ENCODE measurements around the gene SLC12A5.

DNA sequence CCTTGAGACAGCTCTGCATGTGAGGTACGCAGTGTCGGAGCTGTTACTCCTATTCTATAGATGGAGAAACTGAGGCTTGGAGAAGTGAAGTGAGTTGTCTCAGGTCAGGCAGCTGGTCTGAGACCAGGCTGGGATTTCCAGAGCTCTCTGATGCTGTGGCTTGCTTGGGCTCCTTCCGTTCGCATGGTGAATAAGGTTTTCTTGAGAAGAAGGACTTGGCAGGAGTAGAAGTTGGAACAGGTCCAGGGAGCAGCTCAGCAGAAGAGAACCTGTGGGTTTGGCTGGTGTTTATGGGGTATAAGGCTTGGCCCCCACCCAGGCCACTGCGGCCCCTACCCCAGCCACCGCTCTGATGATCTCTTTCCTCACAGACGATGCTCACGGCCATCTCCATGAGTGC, 7.4 kb downstream of the SLC12A5 start:
- TF ChIP-seq, protein P1, sequence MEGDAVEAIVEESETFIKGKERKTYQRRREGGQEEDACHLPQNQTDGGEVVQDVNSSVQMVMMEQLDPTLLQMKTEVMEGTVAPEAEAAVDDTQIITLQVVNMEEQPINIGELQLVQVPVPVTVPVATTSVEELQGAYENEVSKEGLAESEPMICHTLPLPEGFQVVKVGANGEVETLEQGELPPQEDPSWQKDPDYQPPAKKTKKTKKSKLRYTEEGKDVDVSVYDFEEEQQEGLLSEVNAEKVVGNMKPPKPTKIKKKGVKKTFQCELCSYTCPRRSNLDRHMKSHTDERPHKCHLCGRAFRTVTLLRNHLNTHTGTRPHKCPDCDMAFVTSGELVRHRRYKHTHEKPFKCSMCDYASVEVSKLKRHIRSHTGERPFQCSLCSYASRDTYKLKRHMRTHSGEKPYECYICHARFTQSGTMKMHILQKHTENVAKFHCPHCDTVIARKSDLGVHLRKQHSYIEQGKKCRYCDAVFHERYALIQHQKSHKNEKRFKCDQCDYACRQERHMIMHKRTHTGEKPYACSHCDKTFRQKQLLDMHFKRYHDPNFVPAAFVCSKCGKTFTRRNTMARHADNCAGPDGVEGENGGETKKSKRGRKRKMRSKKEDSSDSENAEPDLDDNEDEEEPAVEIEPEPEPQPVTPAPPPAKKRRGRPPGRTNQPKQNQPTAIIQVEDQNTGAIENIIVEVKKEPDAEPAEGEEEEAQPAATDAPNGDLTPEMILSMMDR (IDR thresholded peaks at IDR 0.05): no peak
- no peak for TF ChIP-seq POLR2A (IDR thresholded peaks at IDR 0.05)

Data from Peyer's patch (tissue), 4 donors.